Measurements from ENCODE around the gene ATP2C2.

DNA sequence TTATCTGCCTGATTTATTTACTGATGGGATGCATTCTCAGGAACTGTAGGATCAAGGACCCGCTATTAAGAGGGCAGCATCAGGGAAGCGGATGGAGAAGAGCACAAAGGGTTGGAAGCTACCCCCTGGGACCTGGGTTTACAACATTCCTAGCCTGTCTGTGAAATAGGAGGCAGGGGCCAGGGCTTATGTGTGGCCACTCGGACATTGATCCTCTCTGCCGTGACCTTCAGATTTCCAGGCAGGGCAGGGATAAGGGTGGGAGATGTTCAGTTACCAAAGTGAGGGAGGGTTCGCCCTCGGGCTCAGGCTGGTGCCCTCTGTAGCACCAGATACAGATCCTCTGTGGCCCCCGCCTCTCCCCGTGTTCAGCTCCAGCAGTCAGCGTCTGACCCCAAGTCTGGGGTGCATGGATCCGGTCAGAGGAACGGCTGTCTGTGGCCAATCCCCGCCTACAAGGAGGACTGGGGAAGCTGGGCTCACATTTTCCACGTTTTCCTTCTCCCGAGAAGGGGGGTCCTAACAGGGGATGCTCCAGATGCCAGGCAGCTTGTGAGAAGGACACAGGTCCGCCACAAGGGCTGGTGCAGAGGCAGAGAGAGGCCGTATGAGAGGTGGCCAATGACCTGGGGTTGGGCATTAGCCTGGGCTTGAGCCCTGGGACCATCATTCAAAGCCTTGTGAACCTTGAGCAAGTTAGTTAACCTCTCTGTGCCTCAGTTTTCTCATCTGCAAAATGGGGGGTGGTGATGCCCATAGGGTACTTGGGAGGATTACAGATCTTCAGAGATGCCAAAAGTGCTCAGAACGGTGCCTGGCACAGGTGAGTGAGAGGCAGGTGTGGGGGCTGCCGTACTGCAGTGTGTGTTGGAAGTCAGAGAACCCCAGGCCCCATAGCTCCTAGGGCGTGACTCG is 48.3 kb downstream of the ATP2C2 start:
- TF ChIP-seq, protein P1, sequence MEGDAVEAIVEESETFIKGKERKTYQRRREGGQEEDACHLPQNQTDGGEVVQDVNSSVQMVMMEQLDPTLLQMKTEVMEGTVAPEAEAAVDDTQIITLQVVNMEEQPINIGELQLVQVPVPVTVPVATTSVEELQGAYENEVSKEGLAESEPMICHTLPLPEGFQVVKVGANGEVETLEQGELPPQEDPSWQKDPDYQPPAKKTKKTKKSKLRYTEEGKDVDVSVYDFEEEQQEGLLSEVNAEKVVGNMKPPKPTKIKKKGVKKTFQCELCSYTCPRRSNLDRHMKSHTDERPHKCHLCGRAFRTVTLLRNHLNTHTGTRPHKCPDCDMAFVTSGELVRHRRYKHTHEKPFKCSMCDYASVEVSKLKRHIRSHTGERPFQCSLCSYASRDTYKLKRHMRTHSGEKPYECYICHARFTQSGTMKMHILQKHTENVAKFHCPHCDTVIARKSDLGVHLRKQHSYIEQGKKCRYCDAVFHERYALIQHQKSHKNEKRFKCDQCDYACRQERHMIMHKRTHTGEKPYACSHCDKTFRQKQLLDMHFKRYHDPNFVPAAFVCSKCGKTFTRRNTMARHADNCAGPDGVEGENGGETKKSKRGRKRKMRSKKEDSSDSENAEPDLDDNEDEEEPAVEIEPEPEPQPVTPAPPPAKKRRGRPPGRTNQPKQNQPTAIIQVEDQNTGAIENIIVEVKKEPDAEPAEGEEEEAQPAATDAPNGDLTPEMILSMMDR (IDR thresholded peaks at IDR 0.05; ENCODE audit: insufficient read depth, low read length, poor library complexity, severe bottlenecking): no peak
- TF ChIP-seq EZH2phosphoT487 (conservative IDR thresholded peaks at IDR 0.05; ENCODE audit: low read length): no peak

Data from SU-DHL-6 (cell line).